Subcutaneous adipose tissue (tissue), 4 donors: Measurements from ENCODE around the gene NOC3L. TPM values are rescaled to one million over a fixed set of nuclear protein-coding genes. Genes with fewer than 3 reads are reported as not detected.

Source experiments
- total RNA-seq, 4 donors: library from RNA; depleted of rRNA; stranded (reverse); fragments of >200 nt; gene quantifications; one replicate each; pipeline ENCODE4 v1.1.0, GENCODE V29; 2016
- TF ChIP-seq, protein P1 (sequence below): fragments of 450-650 bp; IDR thresholded peaks from one replicate; pipeline ENCODE4 v1.5.1; 2016; ENCODE audit warnings: low read depth, mild to moderate bottlenecking, control low read depth, antibody characterized with exemption, moderate library complexity

NOC3L gene
- total RNA-seq, 4 donors from 2014 or later: 10.0 to 36.8 (median 16.0) TPM

DNA sequence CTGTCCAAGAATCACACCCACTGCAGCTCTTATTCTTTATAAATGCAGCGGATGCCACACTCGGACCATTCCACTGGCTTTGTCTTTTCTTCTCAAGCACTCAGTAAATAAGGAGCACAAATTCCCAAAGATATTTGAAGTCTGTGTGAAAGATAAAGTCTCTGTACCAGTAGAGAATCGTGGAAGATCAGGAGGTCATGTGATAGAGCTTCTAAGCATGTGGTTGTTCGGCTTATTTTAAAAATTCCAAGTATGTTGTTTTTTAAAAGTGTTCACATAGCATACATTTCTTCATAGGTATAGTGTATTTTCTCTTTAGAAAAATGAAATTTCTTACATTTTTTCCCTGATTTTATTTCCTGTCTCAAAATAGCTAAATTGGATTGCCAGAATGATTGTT, 75.8 kb downstream of the NOC3L start:
- TF ChIP-seq, protein P1, sequence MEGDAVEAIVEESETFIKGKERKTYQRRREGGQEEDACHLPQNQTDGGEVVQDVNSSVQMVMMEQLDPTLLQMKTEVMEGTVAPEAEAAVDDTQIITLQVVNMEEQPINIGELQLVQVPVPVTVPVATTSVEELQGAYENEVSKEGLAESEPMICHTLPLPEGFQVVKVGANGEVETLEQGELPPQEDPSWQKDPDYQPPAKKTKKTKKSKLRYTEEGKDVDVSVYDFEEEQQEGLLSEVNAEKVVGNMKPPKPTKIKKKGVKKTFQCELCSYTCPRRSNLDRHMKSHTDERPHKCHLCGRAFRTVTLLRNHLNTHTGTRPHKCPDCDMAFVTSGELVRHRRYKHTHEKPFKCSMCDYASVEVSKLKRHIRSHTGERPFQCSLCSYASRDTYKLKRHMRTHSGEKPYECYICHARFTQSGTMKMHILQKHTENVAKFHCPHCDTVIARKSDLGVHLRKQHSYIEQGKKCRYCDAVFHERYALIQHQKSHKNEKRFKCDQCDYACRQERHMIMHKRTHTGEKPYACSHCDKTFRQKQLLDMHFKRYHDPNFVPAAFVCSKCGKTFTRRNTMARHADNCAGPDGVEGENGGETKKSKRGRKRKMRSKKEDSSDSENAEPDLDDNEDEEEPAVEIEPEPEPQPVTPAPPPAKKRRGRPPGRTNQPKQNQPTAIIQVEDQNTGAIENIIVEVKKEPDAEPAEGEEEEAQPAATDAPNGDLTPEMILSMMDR: no peak

DNA sequence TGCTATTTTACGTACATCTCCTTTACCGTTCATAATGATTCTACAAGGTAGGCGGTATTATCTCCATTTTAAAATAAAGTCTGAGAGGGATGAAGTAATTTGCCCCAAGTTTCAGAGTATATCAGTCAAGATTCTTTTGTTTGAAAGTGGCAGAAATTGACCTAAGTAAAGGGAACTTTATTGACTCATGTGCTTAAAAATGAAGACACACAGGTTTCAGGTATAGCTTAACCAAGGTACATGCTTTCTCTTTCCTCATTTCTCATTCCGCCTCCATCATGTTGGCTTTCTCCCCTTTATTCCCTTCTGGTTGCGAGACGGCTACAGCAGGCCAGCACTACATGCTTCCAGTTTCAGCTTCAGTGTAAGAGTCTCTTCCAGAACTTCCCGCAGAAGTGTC, 77.5 kb downstream of the NOC3L start:
- TF ChIP-seq, protein P1: no peak

Other genes with a start within 250 kb of the NOC3L start
- gene TBC1D12, start 39.6 kb upstream of the NOC3L start, total RNA-seq: 10 to 100 TPM; 19.0 to 24.2 (median 20.5) TPM
- gene HELLS, start 182.8 kb upstream of the NOC3L start, total RNA-seq: 1 to 10 TPM; 1.8 to 8.5 (median 7.9) TPM